HepG2 (cell line): ENCODE results near the gene RAB43. TPM values are rescaled to one million over a fixed set of nuclear protein-coding genes. Genes with fewer than 3 reads are reported as not detected.

ENCODE experiments used
- AHR ChIP-seq: IDR thresholded peaks from 2 replicates; pipeline ENCODE4 v1.6.1; 2018; ENCODE audit warnings: missing genetic modification reagents, missing compliant biosample characterization
- BCL6 ChIP-seq: IDR thresholded peaks from 2 replicates; pipeline ENCODE4 v1.6.1; 2016; ENCODE audit warnings: missing genetic modification reagents, missing compliant biosample characterization
- BCLAF1 ChIP-seq: fragments of 450-650 bp; IDR thresholded peaks from 2 replicates; pipeline ENCODE4 v1.6.1; 2017; ENCODE audit warnings: mild to moderate bottlenecking
- SMYD3 ChIP-seq: sonication (generic); formaldehyde crosslinking; IDR thresholded peaks from 2 replicates; pipeline ENCODE4 v1.8.1; 2023; ENCODE audit warnings: mild to moderate bottlenecking, missing genetic modification reagents
- SP140L ChIP-seq: sonication (generic); formaldehyde crosslinking; IDR thresholded peaks from 2 replicates; pipeline ENCODE4 v1.4.0; 2020; ENCODE audit warnings: missing genetic modification reagents, borderline replicate concordance
- SSRP1 ChIP-seq: IDR thresholded peaks from 2 replicates; pipeline ENCODE4 v1.6.1; 2016; ENCODE audit warnings: control low read depth
- YEATS2 ChIP-seq: sonication (generic); formaldehyde crosslinking; IDR thresholded peaks from 2 replicates; pipeline ENCODE4 v1.4.0; 2020; ENCODE audit warnings: missing genetic modification reagents, borderline replicate concordance
- ZBTB21 ChIP-seq: sonication (generic); formaldehyde crosslinking; IDR thresholded peaks from 2 replicates; pipeline ENCODE4 v1.4.0; 2020; ENCODE audit warnings: missing genetic modification reagents
- ZBTB44 ChIP-seq: sonication (generic); formaldehyde crosslinking; IDR thresholded peaks from 2 replicates; pipeline ENCODE4 v1.4.0; 2020; ENCODE audit warnings: missing genetic modification reagents
- ZNF407 ChIP-seq: sonication (generic); formaldehyde crosslinking; IDR thresholded peaks from one replicate; pipeline ENCODE4 v1.5.1; 2020; ENCODE audit warnings: mild to moderate bottlenecking, missing genetic modification reagents; ENCODE audit errors: not compliant biosample characterization
- ZNF574 ChIP-seq: sonication (generic); formaldehyde crosslinking; IDR thresholded peaks from 2 replicates; pipeline ENCODE4 v1.4.0; 2020; ENCODE audit warnings: missing genetic modification reagents
- ZNF672 ChIP-seq: sonication (generic); formaldehyde crosslinking; IDR thresholded peaks from 2 replicates; pipeline ENCODE4 v1.8.1; 2022; ENCODE audit warnings: missing genetic modification reagents
- polyA plus RNA-seq, 8 experiments: library from polyadenylated mRNA; depleted of rRNA in 3 of 8; stranded (reverse) in 7 of 8; unstranded in 1 of 8; fragments of >200 nt; fragmentation: Illumina TruSeq in 4 of 8; extraction: Trizol in 4 of 8; gene quantifications; 2 replicates each; pipeline versions ENCODE4 v1.2.1 to v1.2.3, GENCODE V29; 2011 to 2016; ENCODE audit warnings: low read depth in 4 of 8, missing spikeins in 1 of 8, mixed read lengths in 1 of 8; ENCODE audit not compliant: insufficient read depth in 1 of 8
- total RNA-seq, 5 experiments: library from RNA; depleted of rRNA; stranded (reverse); fragments of >200 nt; fragmentation: Illumina TruSeq; extraction: Trizol; gene quantifications; 2 replicates each; pipeline ENCODE4 v1.2.3, GENCODE V29; 2016; ENCODE audit warnings: low read depth in 1 of 5

The RAB43 gene
- total and polyA plus RNA-seq, 2 of the 13 experiments (the other 11 are each of a cell fraction or from before 2014, with no cell fraction given) = 11.8 to 18.4 TPM

- TF ChIP-seq SMYD3 (CRISPR knock-in tag) (no peak), ZNF574 (peak; percentile 48), YEATS2 (0 out of 2 replicates have a peak, but pooled peaks have one; percentile 38), ZBTB44 (CRISPR knock-in tag) (no peak), AHR (no peak), ZNF407 (CRISPR knock-in tag) (no peak), SP140L (CRISPR knock-in tag) (no peak), SSRP1 (CRISPR knock-in tag) (no peak), ZBTB21 (no peak), BCLAF1 (no peak), BCL6 (0 out of 2 replicates have a peak, but pooled peaks have one; percentile 27), ZNF672 (no peak)
Measured at GRCh38 chr3:129123314-129124060, 1.9 kb upstream of the RAB43 start (continued).
